Stimulated activated CD4-positive, alpha-beta T cell treated with anti-CD3 and anti-CD28 coated beads, Interleukin-4, amount 100 ng/mL, for 4 hours (primary cell): ENCODE results near the gene ZDHHC11B.
"Not testable (repeated sequence)": the region's sequence is repeated elsewhere in the genome, so short reads cannot be mapped to it uniquely, and the experiment has no call there.

Experiments used
- DNase-seq, 2 experiments: peaks; one replicate each; pipeline ENCODE4 v3.0.0-alpha.2; 2020

The ZDHHC11B gene

GRCh38 chr5:683551-684481 is 100.7 kb downstream of the ZDHHC11B start:
- no peak for DNase-seq

- not testable (repeated sequence) for DNase-seq
Observed at GRCh38 chr5:682651-683358, 101.7 kb downstream of the ZDHHC11B start.

GRCh38 chr5:682216-682615 is 102.3 kb downstream of the ZDHHC11B start:
- DNase-seq = not testable (repeated sequence)

- DNase-seq = not testable (repeated sequence)
Observed at GRCh38 chr5:681317-682191, 103.0 kb downstream of the ZDHHC11B start.

GRCh38 chr5:680836-681235 is 103.7 kb downstream of the ZDHHC11B start:
- DNase-seq = not testable (repeated sequence)

GRCh38 chr5:680118-680795 is 104.3 kb downstream of the ZDHHC11B start:
- not testable (repeated sequence) for DNase-seq

- DNase-seq = not testable (repeated sequence)
Observed at GRCh38 chr5:679166-679895, 105.2 kb downstream of the ZDHHC11B start.

GRCh38 chr5:678521-678920 is 106.0 kb downstream of the ZDHHC11B start:
- DNase-seq = not testable (repeated sequence)

- no peak for DNase-seq
Observed at GRCh38 chr5:677131-678101, 107.1 kb downstream of the ZDHHC11B start.

GRCh38 chr5:676699-677076 is 107.8 kb downstream of the ZDHHC11B start:
- DNase-seq = no peak

- DNase-seq = no peak
Observed at GRCh38 chr5:675871-676698, 108.4 kb downstream of the ZDHHC11B start.

- no peak for DNase-seq
Observed at GRCh38 chr5:675111-675870, 109.2 kb downstream of the ZDHHC11B start.

GRCh38 chr5:674630-675011 is 109.9 kb downstream of the ZDHHC11B start:
- DNase-seq = no peak

- no peak for DNase-seq
Observed at GRCh38 chr5:673831-674629, 110.5 kb downstream of the ZDHHC11B start.

GRCh38 chr5:673161-673830 is 111.2 kb downstream of the ZDHHC11B start:
- DNase-seq = no peak

GRCh38 chr5:672329-673160 is 112.0 kb downstream of the ZDHHC11B start:
- peak in 1 of 2 experiments; percentile 42 for DNase-seq
